ENCODE data around the gene MAP7D3. TPM values are rescaled to one million over a fixed set of nuclear protein-coding genes. Genes with fewer than 3 reads are reported as not detected.

MAP7D3 gene
- total RNA-seq, 2 donors from 2014 or later = 2.8 to 2.9 TPM

- Histone ChIP-seq H3K4me1 (no peaks in the 10 kb centered on the region), H3K36me3 (no peaks in the 10 kb centered on the region), H3K4me3 (no peak overlapping the region), H3K27ac (no peak overlapping the region), H3K9ac (ENCODE audit: low read depth in 2 of 2, low read length in 2 of 2) (no peak overlapping the region), H3K27me3 (no peaks in the 10 kb centered on the region), H3K9me3 (no peaks in the 10 kb centered on the region)
- TF ChIP-seq CTCF (IDR thresholded peaks at IDR 0.05) = no peak
- intact Hi-C loops (cut with DNase I) = no loop called here
- no peak for DNase-seq
Measured at GRCh38 chrX:136202889-136203288, 48.3 kb downstream of the MAP7D3 start.

GRCh38 chrX:136201601-136202000, 49.6 kb downstream of the MAP7D3 start:
- no peaks in the 10 kb centered on the region for H3K9me3 ChIP-seq
- no peak overlapping the region for H3K27ac ChIP-seq
- intact Hi-C loops (cut with DNase I) = no loop called here
- H3K36me3 ChIP-seq = no peaks in the 10 kb centered on the region
- no peak for TF ChIP-seq CTCF (IDR thresholded peaks at IDR 0.05)
- H3K27me3 ChIP-seq = no peaks in the 10 kb centered on the region
- H3K4me1 ChIP-seq = no peaks in the 10 kb centered on the region
- no peak overlapping the region for H3K9ac ChIP-seq (ENCODE audit: low read depth in 2 of 2, low read length in 2 of 2)
- DNase-seq = no peak
- no peak overlapping the region for H3K4me3 ChIP-seq

GRCh38 chrX:136200466-136200865, 50.7 kb downstream of the MAP7D3 start:
- peak; percentile 12 for TF ChIP-seq CTCF (IDR thresholded peaks at IDR 0.05)
- no peak overlapping the region for H3K4me3 ChIP-seq

GRCh38 chrX:136199365-136199764, 51.8 kb downstream of the MAP7D3 start:
- Histone ChIP-seq H3K27me3 (no peaks in the 10 kb centered on the region), H3K9ac (ENCODE audit: low read depth in 2 of 2, low read length in 2 of 2) (no peak overlapping the region), H3K4me3 (no peak overlapping the region), H3K36me3 (no peaks in the 10 kb centered on the region), H3K27ac (no peak overlapping the region), H3K9me3 (no peaks in the 10 kb centered on the region), H3K4me1 (no peaks in the 10 kb centered on the region)
- intact Hi-C loops (cut with DNase I) = no loop called here
- no peak for TF ChIP-seq CTCF (IDR thresholded peaks at IDR 0.05)
- no peak for DNase-seq

More at GRCh38 chrX:136200466-136200865, 50.7 kb downstream of the MAP7D3 start:
- H3K9ac ChIP-seq (ENCODE audit: low read depth in 2 of 2, low read length in 2 of 2) = no peak overlapping the region
- no peaks in the 10 kb centered on the region for H3K36me3 ChIP-seq
- H3K4me1 ChIP-seq = no peaks in the 10 kb centered on the region
- no peak overlapping the region for H3K27ac ChIP-seq
- H3K9me3 ChIP-seq = no peaks in the 10 kb centered on the region
- no peaks in the 10 kb centered on the region for H3K27me3 ChIP-seq
- intact Hi-C loops (cut with DNase I) = no loop called here
- DNase-seq = no peak

- no peak for TF ChIP-seq CTCF (IDR thresholded peaks at IDR 0.05)
- H3K9ac ChIP-seq (ENCODE audit: low read depth in 2 of 2, low read length in 2 of 2) = no peak overlapping the region
- H3K4me1 ChIP-seq = no peaks in the 10 kb centered on the region
- no peaks in the 10 kb centered on the region for H3K9me3 ChIP-seq
- H3K4me3 ChIP-seq = no peak overlapping the region
- DNase-seq = no peak
- H3K27me3 ChIP-seq = no peaks in the 10 kb centered on the region
- intact Hi-C loops (cut with DNase I) = no loop called here
- H3K36me3 ChIP-seq = no peaks in the 10 kb centered on the region
- H3K27ac ChIP-seq = no peak overlapping the region
Measured at GRCh38 chrX:136198678-136199243, 52.4 kb downstream of the MAP7D3 start.

Data from colonic mucosa (tissue), 4 donors.